ENCODE results near the gene ZNF778.
"Not testable (repeated sequence)": the region's sequence is repeated elsewhere in the genome, so short reads cannot be mapped to it uniquely, and the experiment has no call there.

Gene ZNF778

GRCh38 chr16:89183463-89183862, 34.0 kb upstream of the ZNF778 start:
- DNase-seq: no peak

- DNase-seq: no peak
Observed at GRCh38 chr16:89183975-89184676, 33.4 kb upstream of the ZNF778 start.

- no peak for DNase-seq
Observed at GRCh38 chr16:89184677-89184932, 32.9 kb upstream of the ZNF778 start.

- no peak for DNase-seq
Observed at GRCh38 chr16:89184933-89185794, 32.3 kb upstream of the ZNF778 start.

- not testable (repeated sequence) for DNase-seq
Observed at GRCh38 chr16:89185887-89186592, 31.5 kb upstream of the ZNF778 start.

- not testable (repeated sequence) for DNase-seq
Observed at GRCh38 chr16:89186593-89187031, 30.9 kb upstream of the ZNF778 start.

GRCh38 chr16:89187032-89187769, 30.3 kb upstream of the ZNF778 start:
- DNase-seq: no peak

GRCh38 chr16:89187770-89188392, 29.6 kb upstream of the ZNF778 start:
- no peak for DNase-seq

- DNase-seq: not testable (repeated sequence)
Observed at GRCh38 chr16:89188471-89189357, 28.8 kb upstream of the ZNF778 start.

- DNase-seq: no peak
Observed at GRCh38 chr16:89189358-89190025, 28.0 kb upstream of the ZNF778 start.

GRCh38 chr16:89190150-89190958, 27.1 kb upstream of the ZNF778 start:
- no peak for DNase-seq

GRCh38 chr16:89191033-89191900, 26.2 kb upstream of the ZNF778 start:
- no peak for DNase-seq

GRCh38 chr16:89191901-89192185, 25.7 kb upstream of the ZNF778 start:
- DNase-seq: no peak

- peak; percentile 53 to 59 for DNase-seq
Observed at GRCh38 chr16:89192186-89192955, 25.1 kb upstream of the ZNF778 start.

GRCh38 chr16:89192956-89193575, 24.4 kb upstream of the ZNF778 start:
- peak in 1 of 2 experiments; percentile 57 for DNase-seq

- DNase-seq: no peak
Observed at GRCh38 chr16:89193576-89194293, 23.8 kb upstream of the ZNF778 start.
